Astrocyte of the hippocampus (primary cell): ENCODE results near the gene LATS1.
A peak's percentile ranks its signal among the peaks of the same experiment; 100 is the strongest.
"Not testable (repeated sequence)": the region's sequence is repeated elsewhere in the genome, so short reads cannot be mapped to it uniquely, and the experiment has no call there.

Experiments
- DNase-seq: peaks from one replicate; pipeline ENCODE4 v3.0.0; 2011; ENCODE audit warnings: low read depth, low spot score

Gene LATS1

DNA sequence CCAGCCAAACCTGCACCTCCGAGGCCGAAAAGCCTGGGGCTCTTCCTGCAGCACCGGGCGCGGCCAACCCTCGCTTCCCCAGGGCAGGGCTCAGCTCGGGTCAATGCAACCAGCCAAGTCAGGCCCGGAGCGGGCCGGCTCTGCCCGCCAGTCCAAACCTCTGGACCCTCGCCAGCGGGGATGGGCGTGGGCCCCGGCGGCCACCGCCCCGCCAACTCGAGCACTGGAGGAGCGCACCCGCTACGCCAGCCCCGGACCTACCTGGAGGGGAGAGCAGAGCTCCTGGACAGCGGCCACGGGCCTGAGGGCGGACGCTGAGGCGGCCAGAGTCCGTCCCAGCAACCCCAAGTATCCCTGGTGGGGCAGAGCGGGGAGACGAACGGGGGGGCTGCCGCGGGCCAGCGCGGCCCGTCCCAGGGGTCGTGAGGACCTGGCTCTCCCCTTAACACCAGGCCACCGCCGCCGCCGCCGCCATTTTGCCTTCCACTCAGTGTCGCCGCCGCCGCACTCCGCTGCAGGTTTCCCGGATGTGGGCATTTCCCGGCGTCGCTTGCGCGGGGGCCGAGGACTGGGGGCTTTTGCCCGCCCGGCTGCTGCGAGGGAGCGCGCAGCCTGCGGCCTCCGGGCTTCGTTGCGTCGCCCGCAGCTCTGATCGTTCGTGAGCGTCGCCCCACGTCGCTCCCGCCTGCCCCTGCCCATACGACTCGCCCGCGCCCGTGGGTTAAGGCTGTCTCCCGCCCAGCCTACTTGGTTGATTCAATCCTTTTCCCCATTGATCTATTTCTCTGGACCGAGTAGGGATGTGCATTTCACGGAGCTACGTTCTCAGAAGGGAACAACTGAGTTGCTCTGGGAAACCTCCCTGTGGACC is at the start of gene LATS1:
TSS of gene LATS1 (minus strand) at position 514 of the 871 bp plus-strand sequence. CDS start 15,975 bp downstream, outside the sequence.
- DNase-seq: peak; percentile 94

GRCh38 chr6:149766156-149766769 is 48.4 kb upstream of the LATS1 start:
- peak; percentile 60 for DNase-seq

DNA sequence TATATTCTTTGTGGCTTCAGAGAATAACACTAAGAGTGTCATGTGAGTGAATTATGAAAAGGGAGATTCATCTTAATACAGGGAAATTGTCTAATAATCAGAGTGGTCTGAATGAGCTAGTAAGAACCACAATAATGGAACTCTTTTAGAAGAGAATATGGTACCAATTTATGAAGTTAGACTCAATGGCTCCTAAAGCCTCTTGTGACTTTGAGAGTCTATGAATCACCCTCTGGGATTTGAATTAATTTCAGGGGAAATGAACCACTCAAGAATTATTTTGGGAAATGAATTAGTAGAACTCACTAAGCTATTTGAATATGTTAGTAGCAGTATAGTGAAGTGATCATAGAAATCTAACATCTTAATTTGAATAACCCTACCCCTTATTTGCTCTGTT is 46.0 kb upstream of the LATS1 start:
- peak; percentile 8 for DNase-seq

GRCh38 chr6:149761438-149761837 is 43.5 kb upstream of the LATS1 start:
- no peak for DNase-seq

DNA sequence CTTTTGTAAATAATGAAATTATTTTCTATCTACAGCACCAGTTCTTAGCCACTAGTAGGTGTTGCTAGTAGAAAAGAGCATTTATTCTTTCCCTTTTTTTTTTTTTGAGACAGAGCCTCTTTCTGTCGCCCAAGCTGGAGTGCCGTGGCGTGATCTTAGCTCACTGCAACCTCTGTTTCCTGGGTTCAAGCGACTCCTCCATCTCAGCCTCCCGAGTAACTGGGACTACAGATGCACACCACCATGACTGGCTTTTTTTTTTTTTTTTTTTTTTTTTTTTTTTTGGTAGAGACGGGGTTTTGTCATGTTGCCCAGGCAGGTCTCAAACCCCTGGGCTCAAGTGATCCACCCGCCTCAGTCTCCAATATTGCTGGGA is 38.3 kb upstream of the LATS1 start:
- no peak for DNase-seq

- DNase-seq: no peak
These were observed 37.7 kb upstream of the LATS1 start for GRCh38 chr6:149755300-149756260.

- no peak for DNase-seq
These were observed 36.6 kb upstream of the LATS1 start for GRCh38 chr6:149754548-149754947.

DNA sequence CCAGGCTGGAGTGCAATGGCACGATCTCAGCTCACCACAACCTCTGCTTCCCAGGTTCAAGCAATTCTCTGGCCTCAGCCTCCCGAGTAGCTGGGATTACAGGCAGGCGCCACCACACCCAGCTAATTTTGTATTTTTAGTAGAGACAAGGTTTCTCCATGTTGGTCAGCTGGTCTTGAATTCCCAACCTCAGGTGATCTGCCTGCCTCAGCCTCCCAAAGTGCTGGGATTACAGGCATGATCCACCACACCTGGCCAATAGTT is 35.4 kb upstream of the LATS1 start:
- not testable (repeated sequence) for DNase-seq

- DNase-seq: no peak
These were observed 34.9 kb upstream of the LATS1 start for GRCh38 chr6:149752600-149753373.

DNA sequence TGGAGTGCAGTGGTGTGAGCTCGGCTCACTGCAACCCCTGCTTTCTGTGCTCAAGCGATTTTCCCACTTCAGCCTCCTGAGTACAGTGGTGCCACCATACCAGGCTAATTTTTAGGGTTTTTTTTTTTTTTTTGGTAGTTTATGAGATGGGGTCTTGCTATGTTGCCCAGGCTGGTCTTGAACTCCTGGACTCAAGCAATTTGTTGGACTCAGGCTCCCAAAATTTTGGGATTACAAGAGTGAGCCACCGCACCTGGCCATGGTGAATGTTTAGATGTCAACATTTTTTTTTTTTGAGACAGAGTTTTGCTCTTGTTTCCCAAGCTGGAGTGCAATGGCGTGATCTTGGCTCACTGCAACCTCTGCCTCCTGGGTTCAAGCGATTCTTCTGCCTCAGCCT is 34.0 kb upstream of the LATS1 start:
- not testable (repeated sequence) for DNase-seq

DNA sequence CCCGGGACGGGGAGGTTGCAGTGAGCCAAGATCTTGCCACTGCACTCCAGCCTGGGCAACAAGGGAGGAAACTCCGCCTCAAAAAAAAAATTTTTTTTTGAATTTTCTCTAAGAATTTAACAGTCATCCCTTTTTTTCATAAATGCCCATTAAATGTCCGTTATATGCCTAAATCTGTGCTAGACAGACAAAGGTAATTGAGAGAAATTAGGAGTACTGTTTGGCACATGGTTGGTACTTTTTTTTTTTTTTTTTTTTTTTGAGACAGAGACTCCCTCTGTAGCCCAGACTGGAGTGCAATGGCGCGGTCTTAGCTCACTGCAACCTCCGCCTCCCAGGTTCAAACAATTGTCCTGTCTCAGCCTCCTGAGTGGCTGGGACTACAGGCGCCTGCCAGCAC is 33.3 kb upstream of the LATS1 start:
- DNase-seq: no peak

- peak; percentile 77 for DNase-seq
These were observed 32.3 kb upstream of the LATS1 start for GRCh38 chr6:149750136-149750609.

DNA sequence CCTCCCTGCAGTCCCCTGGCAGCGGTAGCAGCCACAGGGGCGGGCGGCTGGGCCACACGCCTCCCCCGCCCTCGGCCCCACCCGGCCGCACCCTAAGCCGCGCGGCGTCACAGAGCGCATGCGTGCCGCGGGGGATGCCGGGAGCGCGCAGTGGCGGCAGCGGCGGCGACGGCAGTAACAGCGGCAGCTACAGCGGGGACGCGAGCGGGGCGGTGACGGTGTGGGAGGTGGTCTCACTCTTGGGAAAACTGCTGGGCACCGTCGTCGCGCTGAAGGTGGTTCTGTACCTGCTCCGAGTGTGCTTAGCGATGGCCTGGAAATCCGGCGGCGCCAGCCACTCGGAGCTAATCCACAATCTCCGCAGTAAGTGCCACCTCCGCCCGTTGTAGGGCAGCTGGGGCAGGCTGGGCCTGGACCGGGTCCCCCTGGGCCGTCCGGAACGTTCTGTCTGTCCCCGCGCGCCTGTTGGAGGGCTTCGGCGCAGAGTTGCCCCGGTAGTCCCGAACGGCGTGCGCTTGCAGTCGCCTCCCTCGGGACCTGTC is 31.8 kb upstream of the LATS1 start, which contains the start of gene PCMT1:
TSS of gene PCMT1 (plus strand) at position 148 of the 542 bp plus-strand sequence. CDS start at position 309, 161 bp downstream.
- DNase-seq: peak; percentile 97

GRCh38 chr6:149749082-149749593 is 31.2 kb upstream of the LATS1 start:
- not testable (repeated sequence) for DNase-seq

DNA sequence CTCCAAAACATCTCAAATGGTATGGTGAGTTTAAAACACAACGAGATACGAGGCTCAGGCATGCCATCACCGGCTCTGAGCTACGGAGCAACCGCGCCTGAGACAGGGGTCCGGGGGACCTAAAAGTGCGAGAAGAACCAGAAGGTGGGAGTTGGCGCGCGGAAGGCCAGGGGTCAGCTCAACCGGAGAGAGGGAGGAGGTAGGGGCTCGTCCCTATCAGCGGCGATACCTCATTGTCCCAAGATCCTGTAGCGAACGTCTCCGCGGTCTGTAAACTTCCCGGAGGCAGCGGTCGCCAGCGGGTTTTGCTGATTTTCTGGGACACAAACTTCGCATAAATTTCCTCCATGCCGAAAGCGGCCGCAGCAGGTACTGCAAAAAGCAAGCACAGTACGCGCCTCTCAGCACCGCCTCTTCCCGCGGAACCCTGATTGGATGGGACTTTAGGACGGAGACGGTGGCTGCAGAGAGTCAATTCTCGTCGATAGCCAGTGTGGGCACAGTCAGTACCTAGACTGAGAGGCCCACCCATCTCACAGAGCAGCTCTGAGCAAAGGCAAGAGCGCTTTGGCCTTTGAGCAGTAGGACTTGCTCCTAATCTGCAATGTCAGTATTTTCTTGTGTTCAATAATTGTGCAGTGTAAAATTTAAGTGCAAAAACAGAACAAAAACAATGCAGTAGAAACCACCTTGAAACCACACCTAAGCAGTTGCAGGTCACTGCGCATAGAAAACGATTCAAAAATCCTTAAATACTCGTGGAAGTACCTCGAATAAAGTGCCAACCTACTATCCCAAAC is 28.4 kb upstream of the LATS1 start, which contains the start of gene NUP43:
TSS of gene NUP43 (minus strand) at position 383 of the 800 bp plus-strand sequence. CDS start at position 349, 34 bp downstream.
- DNase-seq: peak; percentile 97

- not testable (repeated sequence) for DNase-seq
These were observed 27.4 kb upstream of the LATS1 start for GRCh38 chr6:149745252-149745651.

DNA sequence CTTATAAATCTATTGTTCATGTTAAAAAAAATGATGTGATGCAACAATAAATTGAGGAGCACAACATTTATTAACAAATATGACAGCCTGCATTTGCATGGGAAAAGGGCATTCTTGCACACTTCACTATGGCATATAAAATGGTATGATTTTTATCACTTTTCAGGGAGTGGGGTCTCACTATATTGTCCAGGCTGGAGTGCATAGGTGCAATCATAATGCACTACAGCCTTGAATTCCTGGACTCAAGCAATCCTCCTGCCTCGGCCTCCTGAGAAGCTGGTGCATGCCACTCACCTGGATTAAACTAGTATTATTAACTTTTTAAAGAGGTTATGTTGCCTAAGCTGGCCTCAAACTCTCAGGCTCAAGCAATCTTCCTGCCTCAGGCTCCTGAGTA is 17.0 kb upstream of the LATS1 start:
- DNase-seq: no peak

DNA sequence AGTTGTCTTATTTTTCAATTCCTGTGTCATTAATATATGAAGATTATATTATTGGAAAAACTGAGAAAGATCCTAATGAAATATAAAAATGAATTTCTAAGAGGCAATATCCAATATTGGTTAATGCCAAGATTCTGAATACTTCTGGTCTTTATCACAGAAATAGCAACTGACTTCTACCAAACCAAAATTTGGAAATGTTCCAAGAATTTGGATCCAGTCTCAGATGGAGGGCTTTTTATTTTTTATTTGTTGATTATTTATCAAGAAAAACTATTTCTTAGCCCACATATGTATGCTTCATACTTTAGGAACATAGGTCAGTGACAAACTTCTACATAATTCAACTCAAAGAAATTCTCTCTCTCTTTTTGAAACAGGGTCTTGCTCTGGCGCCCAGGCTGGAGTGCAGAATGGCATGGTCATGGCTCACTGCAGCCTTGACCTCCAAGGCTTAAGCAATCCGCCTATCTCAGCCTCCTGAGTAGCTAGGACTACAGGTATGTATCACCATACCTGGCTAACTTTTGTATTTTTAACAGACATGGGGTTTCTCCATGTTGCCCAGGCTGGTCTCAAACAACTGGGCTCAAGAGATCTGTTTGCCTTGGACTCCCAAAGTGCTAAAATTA is 15.3 kb upstream of the LATS1 start:
- DNase-seq: no peak

DNA sequence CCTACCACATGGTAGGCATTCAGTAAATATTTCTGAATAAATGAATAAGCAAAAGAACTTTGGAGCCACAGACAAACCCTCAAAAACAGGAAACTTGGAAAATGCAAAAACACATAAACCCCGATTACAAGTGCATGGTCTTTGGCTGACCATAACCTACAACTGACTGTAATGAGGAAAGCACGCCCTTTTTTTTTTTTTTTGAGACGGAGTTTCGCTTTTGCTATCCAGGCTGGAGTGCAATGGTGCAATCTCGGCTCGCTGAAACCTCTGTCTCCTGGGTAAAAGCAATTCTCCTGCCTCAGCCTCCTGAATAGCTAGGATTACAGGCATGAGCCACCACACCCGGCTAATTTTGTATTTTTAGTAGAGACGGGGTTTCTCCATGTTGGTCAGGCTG is 11.9 kb upstream of the LATS1 start:
- DNase-seq: no peak
